ENCODE results near the gene GRWD1.

GRWD1 gene

GRCh38 chr19:48498595-48499311 is 53.0 kb downstream of the GRWD1 start:
- no peak for DNase-seq (ENCODE audit: low read depth)

DNA sequence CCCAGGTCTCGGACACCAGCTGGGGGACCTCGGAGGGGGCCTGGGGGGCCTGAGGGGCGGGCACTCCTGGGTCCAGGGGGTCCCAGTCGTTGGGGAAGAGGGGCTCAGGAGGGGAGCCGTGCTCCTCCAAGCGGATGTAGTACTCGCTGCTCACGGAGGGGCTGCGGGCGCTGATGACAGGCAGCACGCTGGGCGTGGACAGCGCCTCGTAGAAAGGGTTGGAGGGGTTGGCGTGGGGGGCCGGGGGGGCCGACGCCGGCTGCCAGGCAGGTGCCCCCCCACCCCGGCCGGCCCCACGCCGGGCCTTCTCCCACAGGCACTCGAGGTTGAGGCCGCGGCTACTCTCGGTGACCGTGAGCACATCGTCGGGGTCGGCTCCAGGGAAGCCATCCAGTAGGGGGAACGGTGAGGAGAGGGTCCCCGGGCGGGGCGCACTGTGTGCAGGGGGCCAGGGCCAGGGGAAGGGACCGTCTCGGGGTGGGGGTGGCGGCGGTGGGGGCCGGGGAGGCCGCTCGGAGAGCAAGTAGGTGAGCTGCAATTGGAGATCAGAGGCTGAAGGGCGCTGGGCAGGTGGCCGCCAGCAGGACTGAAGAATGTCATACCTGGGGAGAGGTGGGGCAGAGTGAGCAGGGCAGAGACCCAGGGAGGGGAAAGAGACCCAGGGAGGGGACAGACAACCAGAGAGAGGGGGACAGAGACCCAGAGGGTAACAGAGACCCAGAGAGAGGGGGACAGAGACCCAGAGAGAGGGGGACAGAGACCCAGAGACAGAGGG is 53.7 kb downstream of the GRWD1 start:
- DNase-seq (ENCODE audit: low read depth): no peak

DNA sequence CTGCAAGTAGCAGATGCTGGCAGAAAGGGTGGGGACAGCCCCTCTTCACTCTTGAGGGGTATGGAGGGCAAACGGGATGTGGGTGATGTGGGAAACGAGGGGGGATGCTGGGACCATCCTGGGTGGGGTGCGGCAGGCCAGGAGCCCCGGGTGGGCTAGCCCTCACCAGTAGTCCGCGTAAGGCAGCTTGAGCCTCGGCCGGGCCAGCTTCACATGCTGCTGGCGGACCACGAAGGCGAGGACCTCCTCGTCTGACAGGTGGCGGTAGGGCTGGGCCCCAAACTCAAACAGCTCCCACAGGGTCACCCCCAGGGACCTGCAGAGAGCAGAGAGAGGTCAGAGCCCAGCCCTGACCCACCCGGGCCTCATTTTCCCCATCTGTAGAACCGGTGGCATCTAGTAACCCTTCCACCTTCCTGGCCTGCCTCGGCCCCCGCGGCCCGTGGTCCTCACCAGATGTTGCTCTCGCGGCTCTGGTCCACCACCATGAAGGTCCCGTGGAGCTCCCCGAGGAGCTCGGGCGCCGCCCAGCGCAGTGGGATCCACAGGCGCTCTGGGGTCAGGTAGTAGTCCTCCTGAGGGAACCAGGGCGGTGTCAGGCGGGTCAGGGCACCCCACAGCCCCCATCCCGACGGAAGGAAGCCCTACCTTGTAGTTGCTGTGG is 55.2 kb downstream of the GRWD1 start:
- no peak for DNase-seq (ENCODE audit: low read depth)

DNA sequence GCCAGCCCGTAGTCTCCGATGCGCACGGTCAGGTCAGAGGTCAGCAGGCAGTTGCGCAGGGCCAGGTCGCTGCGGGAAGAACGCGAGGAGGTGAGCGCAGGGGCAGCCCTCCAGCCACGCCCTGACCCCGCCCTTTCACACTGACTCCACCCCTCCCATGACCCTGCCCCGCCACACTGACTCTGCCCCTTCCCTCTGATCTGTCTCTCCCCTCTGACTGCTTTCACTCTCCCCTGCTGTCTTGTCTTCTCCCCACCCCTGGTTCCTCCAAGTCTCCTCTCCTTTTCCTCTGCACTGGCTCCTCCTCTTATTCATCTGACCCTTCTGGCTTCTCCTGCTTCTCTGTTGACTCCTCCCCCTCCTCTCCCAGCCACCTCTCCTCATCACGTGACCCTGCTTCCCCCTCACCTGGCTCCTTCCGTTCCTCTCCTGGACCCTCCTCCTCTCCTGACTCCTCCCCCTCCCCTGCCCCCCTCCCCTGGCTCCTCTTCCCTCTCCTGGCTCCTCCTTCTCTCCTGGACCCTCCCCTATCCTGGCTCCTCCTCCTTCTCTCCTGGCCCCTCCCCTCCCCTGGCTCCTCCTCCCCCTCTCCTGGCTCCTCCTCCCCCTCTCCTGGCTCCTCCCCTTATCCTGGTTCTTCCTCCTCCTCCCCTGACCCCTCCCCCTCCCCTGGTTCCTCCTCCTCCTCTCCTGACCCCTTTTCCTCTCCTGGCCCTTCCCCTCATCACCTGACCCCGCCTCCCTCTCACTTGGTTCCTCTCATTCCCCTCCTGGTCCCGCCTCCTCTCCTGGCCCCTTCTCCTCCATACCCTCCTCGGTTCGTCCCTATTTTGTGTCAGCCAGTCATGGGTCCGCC is 55.9 kb downstream of the GRWD1 start:
- peak; percentile 95 for DNase-seq (ENCODE audit: low read depth)

GRCh38 chr19:48502350-48503018 is 56.7 kb downstream of the GRWD1 start:
- DNase-seq (ENCODE audit: low read depth): no peak

DNA sequence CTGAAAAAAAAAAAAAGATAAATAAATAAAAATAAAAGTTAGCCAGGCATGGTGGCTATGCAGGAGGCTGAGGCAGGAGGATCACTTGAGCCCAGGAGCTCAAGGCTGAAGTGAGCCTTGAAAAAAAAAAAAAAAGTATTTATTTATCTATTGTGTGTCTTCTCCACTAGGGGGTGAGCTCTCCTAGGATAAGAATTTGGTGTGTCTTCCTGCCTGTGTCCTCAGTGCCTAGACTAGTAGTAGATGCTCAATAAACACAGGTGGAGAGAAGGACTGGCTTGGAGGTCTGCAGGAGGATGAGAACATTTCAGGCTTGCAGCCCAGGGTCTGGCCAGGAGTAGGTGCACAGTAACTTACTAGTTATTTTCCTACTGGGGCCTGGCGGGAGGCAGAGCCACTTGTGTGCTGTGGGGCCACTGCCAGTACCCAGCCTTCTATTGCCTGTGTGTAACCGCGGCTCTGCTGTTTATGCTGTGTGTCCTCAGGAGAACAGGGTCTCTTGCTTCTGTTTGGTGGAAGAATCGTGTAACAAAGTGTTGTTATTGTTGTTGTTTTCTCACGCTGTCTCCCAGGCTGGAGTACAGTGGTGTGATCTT is 60.5 kb downstream of the GRWD1 start:
- DNase-seq (ENCODE audit: low read depth): no peak
